HG02938 (cell line): ENCODE results near the gene S1PR2.
"Not testable (repeated sequence)": the region's sequence is repeated elsewhere in the genome, so short reads cannot be mapped to it uniquely, and the experiment has no call there.

Source experiments
- ATAC-seq: cut with Tn5 transposase; IDR thresholded peaks from one replicate; pipeline ENCODE4 v1.9.1; 2021; ENCODE audit warnings: mild to moderate bottlenecking, moderate library complexity; ENCODE audit not compliant: unreplicated experiment

S1PR2 gene

GRCh38 chr19:10226376-10227025, 4.6 kb downstream of the S1PR2 start:
- ATAC-seq, result no peak

- no peak for ATAC-seq
Measured at GRCh38 chr19:10226021-10226375, 5.1 kb downstream of the S1PR2 start.

DNA sequence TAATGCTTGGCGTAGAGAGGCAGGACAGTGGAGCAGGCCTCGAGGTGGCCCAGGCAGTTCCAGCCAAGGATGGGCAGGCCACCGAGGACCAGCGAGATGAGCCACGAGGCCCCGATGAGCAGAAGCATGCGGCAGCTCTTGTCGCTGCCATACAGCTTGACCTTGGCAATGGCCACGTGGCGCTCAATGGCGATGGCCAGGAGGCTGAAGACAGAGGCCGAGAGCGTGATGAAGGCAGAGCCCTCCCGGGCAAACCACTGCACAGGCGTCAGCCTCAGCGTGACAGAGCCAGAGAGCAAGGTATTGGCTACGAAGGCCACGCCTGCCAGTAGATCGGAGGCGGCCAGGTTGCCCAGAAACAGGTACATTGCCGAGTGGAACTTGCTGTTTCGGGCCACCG, 6.8 kb downstream of the S1PR2 start:
- no peak for ATAC-seq

- no peak for ATAC-seq
Measured at GRCh38 chr19:10223488-10224213, 7.5 kb downstream of the S1PR2 start.

DNA sequence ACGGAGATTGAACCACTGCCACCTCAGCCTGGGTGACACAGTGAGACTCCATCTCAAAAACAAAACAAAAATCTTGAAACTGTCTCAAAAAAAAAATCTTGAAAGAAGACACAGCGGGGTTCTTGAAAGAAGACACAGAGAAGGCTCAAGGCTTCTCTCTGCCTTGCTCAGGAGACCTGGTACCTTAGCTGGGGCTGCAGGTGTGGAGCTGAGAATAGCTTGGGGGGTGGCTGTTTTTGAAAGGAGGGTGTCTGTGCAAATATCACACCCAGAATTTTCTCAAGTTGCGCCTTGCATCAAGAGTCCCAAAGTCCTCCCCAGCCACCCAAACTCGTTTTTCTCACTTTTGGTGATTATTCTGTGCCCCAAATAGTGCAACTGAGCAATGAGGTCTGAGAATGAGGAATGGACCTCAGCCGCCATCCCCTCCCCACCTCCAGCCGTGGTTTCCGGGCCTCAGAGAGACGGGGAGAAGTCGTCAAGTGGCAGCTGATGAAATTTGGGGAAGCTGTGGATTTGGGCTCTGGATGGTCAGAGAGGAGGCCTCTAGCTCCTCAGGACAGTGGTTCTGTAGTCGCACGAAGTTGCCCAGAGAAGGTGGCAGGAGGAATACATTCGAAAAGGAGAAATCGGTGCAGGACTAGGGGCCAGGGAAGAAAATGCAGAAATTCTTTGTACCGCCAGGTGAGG, 8.8 kb downstream of the S1PR2 start:
- ATAC-seq, result no peak

- no peak for ATAC-seq
Measured at GRCh38 chr19:10220695-10221094, 10.4 kb downstream of the S1PR2 start.

- ATAC-seq, result no peak
Measured at GRCh38 chr19:10219678-10220077, 11.5 kb downstream of the S1PR2 start.

DNA sequence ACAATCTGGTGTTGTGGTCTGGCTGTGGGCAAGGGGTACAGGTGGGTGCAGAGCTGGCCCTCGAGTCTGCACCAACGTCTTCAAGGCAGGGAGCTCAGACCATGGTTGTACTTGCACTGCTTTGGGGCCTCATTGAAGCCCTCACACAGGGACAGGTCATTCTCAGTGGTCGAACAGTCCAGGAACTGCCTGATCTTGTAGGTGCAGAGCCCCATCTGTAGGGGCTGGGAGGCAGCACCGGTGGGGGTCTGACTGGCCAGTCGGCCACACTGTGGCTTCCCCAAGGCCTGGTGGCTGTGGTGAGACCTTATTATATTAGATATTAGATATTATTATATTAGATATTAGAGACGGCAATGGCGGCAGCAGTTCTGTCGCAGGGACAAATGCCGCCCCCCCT, 14.0 kb downstream of the S1PR2 start:
- ATAC-seq, result no peak

GRCh38 chr19:10214784-10215183, 16.3 kb downstream of the S1PR2 start:
- ATAC-seq, result no peak

DNA sequence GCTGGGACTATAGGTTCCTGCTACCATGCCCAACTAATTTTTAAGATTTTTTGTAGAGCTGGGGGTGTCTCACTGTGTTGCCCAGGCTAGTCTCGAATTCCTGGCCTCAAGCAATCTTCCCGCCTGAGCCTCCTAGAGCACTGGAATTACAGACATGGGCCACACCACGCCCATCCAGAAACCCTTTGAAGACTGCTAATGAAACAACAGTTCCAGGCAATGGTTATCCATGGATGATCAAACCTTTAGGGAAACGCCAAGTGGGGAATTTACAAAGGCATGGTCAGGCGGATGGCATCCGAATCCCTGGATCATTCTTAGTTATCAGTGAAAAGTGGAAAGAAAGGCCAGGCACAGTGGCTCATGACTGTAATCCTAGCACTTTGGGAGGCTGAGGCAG, 19.4 kb downstream of the S1PR2 start:
- no peak for ATAC-seq

DNA sequence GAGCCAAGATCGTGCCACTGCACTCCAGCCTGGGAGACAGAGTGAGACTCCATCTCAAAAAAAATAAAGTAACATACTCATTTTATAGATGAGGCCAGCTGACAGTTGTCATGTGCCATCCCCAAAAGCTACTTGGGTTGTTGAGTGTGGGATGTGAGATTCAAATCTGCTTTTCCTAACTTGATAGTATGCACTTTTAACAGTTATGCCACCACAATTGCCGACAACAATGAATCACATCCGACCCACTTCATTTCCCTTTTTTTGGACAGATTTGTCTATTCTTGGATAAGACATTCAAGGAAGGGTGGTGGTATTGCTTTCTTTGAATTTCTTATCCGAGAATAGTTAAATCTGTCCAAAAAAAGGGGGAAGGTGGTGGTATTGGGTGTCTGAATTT, 20.1 kb downstream of the S1PR2 start:
- ATAC-seq, result no peak

DNA sequence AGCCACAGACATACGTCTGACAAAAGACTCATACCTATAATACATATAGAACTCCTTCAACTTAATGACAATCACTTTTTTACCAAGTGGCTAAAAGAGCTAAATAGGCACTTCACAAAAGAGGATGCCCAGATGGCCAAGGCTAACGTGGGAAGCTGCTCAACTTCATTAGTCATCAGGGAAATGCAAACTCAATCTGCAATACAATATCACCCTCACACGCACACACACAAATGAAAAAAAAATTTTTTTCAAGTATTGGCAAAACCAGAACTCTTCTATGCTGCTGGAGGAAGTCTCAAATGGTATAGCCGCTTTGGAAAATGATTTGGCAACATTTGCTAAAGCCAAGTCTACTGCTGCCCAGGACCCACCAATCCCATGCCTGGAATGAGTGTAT, 21.8 kb downstream of the S1PR2 start:
- ATAC-seq, result no peak

DNA sequence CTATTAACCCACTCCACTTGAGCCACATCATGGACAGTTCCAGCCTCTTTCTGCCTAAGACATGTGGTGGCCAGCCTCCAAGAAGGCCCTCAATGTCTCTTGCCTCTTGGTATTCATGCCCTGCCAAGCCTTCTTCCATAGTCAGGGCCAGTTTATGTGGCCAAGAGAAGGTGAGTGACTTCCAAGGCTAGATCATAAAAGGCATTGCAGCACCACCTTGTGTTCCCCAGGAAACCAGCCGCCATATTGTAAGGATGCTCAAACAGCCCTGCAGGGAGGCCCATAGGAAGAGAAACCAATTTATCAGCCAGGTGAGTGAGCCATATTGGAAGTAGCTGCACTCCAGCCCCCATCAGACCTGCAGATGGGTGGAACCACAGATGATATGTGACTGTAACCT, 24.1 kb downstream of the S1PR2 start:
- no peak for ATAC-seq

DNA sequence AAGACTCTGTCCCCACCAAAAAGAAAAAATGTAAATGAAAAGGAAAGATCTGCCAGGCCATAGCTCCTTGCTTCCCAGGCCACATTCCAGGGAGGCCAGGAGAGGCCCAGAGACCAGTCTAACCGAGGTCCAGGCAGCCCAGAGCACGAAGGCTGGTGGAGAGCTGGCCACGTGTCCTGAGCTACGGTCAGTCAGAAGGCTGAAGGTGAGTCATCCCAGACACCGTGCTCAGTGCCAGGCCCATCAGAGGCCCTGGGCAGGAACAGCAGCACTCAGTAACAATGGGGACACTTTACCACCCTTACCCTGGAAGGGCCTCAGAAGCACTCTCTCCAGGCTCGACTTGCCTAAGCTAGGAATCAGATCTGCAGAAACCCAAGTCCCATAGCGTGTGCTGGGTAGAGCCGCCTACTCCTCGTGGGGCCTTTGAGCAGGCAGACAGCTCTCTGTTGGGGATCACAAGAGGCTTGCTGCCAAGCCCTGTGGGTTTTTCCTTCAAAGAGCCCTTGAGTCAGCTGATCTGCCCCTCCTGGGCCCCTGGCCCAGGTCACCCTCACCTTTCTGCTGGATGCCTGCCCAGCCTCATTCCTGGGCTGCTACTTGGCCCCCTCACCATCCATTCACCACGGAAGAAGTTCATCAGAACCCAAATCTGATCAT, 24.8 kb downstream of the S1PR2 start:
- no peak for ATAC-seq

DNA sequence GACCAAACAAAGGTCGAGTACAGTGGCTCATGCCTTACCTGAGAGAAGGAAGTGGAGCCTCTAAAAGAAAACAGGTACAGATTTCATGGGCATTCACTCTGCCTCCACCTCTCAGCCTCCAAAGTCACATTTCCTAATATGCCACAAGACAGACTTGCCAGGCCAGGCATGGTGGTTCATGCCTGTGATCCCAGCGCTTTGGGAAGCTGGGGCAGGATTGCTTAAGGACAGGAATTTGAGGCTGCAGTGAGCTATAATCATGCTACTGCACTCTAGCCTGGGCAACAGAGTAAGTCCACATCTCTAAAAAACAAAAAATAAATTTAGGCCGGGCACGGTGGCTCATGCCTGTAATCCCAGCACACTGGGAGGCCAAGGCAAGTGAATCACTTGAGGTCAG, 25.5 kb downstream of the S1PR2 start:
- no peak for ATAC-seq

DNA sequence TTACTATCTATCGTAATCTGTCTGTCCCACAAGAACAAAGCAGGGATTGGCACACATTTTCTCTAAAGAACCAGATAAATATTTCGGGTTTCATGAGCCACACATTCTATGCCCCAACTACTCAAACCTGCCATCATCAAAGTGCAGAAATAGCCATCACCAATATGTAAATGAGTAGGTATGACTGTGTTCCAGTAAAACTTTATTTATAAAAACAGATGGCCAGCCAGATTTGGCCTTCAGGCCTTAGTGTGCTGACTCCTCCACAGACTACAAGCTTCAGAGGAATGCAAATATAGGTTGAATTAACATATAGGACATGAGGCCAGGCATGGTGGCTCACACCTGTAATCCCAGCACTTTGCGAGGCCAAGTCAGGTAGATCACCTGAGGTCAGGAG, 27.4 kb downstream of the S1PR2 start:
- ATAC-seq, result no peak

DNA sequence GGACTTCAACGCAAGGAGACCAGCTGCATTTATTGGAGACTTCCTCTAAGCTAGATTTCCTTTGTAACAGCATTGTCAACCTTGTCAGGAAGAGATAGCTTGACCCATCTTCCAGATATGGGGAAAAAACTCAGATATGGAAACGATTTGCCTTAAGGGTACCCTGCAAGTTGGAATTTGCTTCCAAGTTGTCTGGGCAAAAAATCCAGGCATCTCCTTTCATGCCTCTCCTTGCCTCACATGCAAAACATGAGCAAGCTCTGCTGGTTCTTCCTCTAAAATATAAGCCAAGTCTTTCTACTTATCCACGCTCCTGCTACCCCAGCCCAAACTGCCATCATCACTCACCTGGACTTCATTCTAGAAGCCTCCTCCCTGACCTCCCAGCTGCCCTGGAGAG, 30.0 kb downstream of the S1PR2 start:
- ATAC-seq, result no peak

DNA sequence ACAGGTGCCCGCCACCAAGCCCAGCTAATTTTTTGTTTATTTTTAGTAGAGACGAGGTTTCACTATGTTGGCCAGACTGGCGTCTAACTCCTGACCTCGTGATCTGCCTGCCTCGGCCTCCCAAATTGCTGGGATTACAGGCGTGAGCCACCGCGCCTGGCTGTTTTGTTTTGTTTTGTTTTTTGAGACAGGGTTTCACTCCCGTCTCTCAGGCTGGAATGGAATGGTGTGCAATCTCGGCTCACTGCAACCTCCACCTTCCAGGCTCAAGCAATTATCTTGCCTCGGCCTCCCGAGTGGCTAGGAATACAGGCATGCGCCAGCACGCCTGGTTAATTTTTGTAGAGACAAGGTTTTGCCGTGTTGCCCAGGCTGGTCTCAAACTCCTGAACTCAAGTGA, 31.0 kb downstream of the S1PR2 start:
- not testable (repeated sequence) for ATAC-seq

DNA sequence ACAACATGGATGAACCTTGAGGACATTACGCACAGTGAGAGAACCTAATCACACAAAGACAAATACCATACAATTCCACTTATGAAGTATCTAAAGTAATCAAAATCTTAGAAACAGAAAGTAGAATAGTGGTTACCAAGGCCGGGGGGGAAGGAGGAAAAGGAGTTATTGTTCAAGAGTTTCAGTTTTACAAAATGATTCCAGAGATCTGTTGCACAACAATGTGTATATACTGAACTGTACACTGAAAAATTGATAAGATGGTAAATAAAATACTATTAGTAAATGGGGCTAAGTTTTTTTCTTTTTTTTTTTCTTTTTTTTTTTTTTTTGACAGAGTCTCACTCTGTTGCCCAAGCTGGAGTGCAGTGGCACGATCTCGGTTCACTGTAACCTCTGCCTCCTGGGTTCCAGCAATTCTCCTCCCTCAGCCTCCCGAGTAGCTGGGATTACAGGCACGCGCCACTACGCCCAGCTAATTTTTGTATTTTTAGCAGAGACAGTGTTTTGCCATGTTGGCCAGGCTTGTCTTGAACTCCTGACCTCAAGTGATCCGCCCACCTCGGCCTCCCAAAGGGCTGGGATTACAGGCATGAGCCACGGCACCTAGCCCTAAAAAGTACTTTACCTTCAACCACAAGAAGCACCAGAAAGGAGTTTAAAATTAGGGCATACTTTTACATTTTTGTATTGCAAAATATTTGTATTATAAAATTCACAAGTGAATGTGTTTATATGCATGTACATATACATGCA, 32.1 kb downstream of the S1PR2 start:
- ATAC-seq, result not testable (repeated sequence)

DNA sequence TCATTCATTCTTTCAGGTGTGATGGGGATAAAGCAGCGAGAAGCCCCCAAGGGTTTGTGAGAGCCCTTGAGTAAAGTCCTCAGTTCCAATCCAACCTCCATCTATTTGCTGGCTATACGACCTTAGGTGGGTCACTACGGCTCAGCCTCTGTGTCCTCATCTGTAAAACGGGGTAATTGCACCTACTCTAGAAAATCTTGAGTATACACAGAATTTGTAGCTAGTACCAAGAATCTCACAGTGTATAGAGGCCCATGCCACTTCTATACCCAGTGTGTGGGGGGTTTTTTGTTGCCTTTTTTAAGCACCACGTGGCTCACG, 36.0 kb downstream of the S1PR2 start:
- ATAC-seq, result peak; percentile 9

DNA sequence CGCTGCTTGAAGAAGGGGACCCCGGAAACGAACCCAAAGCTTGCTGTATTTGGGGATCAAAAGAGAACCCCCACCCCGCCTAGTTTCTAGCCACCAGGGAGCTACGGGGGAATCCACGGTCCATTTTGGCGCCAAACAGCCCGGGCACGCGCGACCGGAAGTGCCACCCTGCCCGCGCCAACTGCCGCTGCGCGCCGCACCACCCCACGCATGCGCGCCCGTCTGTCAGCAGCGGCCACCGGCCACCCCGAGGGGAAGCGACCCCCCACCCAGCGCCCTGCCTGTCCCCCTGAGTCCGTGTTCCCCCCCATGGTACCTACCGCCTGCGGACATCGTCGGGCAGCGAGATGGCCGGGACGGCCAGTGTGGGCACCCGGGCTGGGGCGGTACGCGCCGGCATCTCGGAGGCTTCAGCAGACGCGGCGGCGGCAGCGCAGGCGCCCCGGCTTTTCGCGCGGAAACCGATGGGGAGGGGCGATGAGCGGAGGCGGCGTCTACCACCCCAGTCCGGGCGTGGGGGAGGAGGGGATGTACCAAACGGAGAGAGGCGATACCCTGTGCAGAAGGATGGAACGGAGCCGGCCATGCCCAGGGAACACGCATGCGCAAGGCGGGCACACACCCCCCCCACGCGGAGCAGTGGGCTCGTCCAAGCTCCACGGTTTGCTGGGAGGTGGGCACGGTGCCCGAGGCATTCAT, 36.5 kb downstream of the S1PR2 start, which contains the start of gene DNMT1:
DNMT1 (minus strand) TSS at position 454 of the 699 bp plus-strand sequence; CDS start at position 400, 54 bp downstream.
- ATAC-seq, result peak; percentile 74
